K562 (cell line): ENCODE results near the gene JUP. TPM values are rescaled to one million over a fixed set of nuclear protein-coding genes. Genes with fewer than 3 reads are reported as not detected.
A peak's percentile ranks its signal among the peaks of the same experiment; 100 is the strongest.

ENCODE experiments used
- ATAC-seq: fragments of 200-7000 bp; cut with Tn5 transposase; 3 replicates; pipeline ENCODE4 v1.9.1; 2020; ENCODE audit warnings: moderate library complexity
- BruUV-seq: library from RNA; stranded (reverse); fragments of 400-500 nt; replicated peaks from 2 replicates; lab custom pipeline; 2021; lab: Mats Ljungman, UMichigan
- CTCF ChIA-PET: fragments of 300-600 bp; formaldehyde crosslinking; extraction: SDS; loops from one replicate; lab custom pipeline; 2021; ENCODE audit warnings: low intra/inter-chr PET ratio; lab: Yijun Ruan, JAX
- POLR2A ChIA-PET: fragments of 300-600, 350-650 bp; sonication (Branson Sonifier 250); formaldehyde crosslinking; extraction: SDS; loops from one replicate; lab custom pipeline; 2021; ENCODE audit warnings: antibody characterized with exemption, inconsistent platforms; lab: Yijun Ruan, JAX
- DNase-seq, 4 experiments: peaks; one replicate each; pipeline versions ENCODE4 v3.0.0 to v3.0.0-alpha.2; 2011 to 2018; ENCODE audit warnings: low spot score in 3 of 4, mixed read lengths in 3 of 4; ENCODE audit errors: extremely low read depth in 1 of 4
- FAIRE-seq: peaks from 2 replicates; lab custom pipeline; 2011; peaks lifted over from hg19 to GRCh38; lab: Jason Lieb, UNC
- H2AFZ ChIP-seq: 2 replicates; pipeline ENCODE4 v1.6.0; 2011; ENCODE audit warnings: low read depth, low read length, control low read depth, inconsistent platforms
- H3K27ac ChIP-seq: fragments of 200-600 bp; 3 replicates; pipeline ENCODE4 v1.8.0; 2011; ENCODE audit warnings: low read depth, mild to moderate bottlenecking, control low read depth, inconsistent platforms, low read length, moderate library complexity, mixed read lengths; ENCODE audit errors: extremely low read depth
- H3K27me3 ChIP-seq, 2 experiments: fragments of 300-600 bp in 1 of 2; 2 replicates in 1 of 2; 3 replicates in 1 of 2; pipeline versions ENCODE4 v1.6.0 to v1.8.0; 2011; ENCODE audit warnings: inconsistent platforms in 2 of 2, low read length in 2 of 2, mild to moderate bottlenecking in 1 of 2, mixed read lengths in 1 of 2, moderate library complexity in 1 of 2; ENCODE audit not compliant: control insufficient read depth in 2 of 2, insufficient read depth in 2 of 2
- H3K36me3 ChIP-seq: fragments of 300-600 bp; 3 replicates; pipeline ENCODE4 v1.8.0; 2011; ENCODE audit warnings: mild to moderate bottlenecking, low read length, inconsistent platforms; ENCODE audit not compliant: control insufficient read depth, insufficient read depth
- H3K4me1 ChIP-seq, 2 experiments: fragments of 200-600 bp in 1 of 2; replicated peaks in 1 of 2; 2 replicates in 1 of 2; 3 replicates in 1 of 2; pipeline versions ENCODE4 v1.5.1 to v1.8.0; 2011; ENCODE audit warnings: inconsistent platforms in 2 of 2, low read length in 2 of 2, mild to moderate bottlenecking in 1 of 2, mixed read lengths in 1 of 2, moderate library complexity in 1 of 2; ENCODE audit not compliant: control insufficient read depth in 2 of 2, insufficient read depth in 2 of 2
- H3K4me2 ChIP-seq: 2 replicates; pipeline ENCODE4 v1.6.1; 2011; ENCODE audit warnings: low read length, control low read depth, inconsistent platforms, mixed read lengths; ENCODE audit not compliant: insufficient read depth
- H3K4me3 ChIP-seq: fragments of 200-600 bp; sonication (generic), shearing (Covaris generic); 2 replicates; pipeline ENCODE4 v1.5.1; 2016; ENCODE audit warnings: control low read depth, inconsistent platforms
- H3K79me2 ChIP-seq: fragments of 200-600 bp; 3 replicates; pipeline ENCODE4 v1.8.0; 2011; ENCODE audit warnings: low read length, inconsistent platforms; ENCODE audit not compliant: control insufficient read depth, insufficient read depth
- H3K9ac ChIP-seq, 2 experiments: 2 replicates each; pipeline versions ENCODE4 v1.6.0 to v1.6.1; 2011; ENCODE audit warnings: low read depth in 2 of 2, low read length in 2 of 2, control low read depth in 1 of 2, inconsistent platforms in 1 of 2, mild to moderate bottlenecking in 1 of 2, mixed read lengths in 1 of 2; ENCODE audit not compliant: insufficient read depth in 1 of 2
- H3K9me1 ChIP-seq: one replicate; pipeline ENCODE4 v1.6.0; 2011; ENCODE audit warnings: inconsistent platforms, mild to moderate bottlenecking, low read length, moderate library complexity; ENCODE audit not compliant: control insufficient read depth, insufficient read depth
- H3K9me3 ChIP-seq: replicated peaks from 2 replicates; pipeline ENCODE4 v1.5.1; 2011; ENCODE audit warnings: low read depth, low read length, inconsistent platforms; ENCODE audit not compliant: control insufficient read depth, insufficient read depth
- H4K20me1 ChIP-seq: replicated peaks from 2 replicates; pipeline ENCODE4 v1.6.1; 2011; ENCODE audit warnings: low read length, inconsistent platforms, mixed read lengths; ENCODE audit not compliant: control insufficient read depth, insufficient read depth
- ASH1L ChIP-seq: fragments of 450-650 bp; IDR thresholded peaks from 2 replicates; pipeline ENCODE4 v1.6.1; 2018; ENCODE audit warnings: borderline replicate concordance, mild to moderate bottlenecking, low read depth; ENCODE audit not compliant: partially characterized antibody
- FOXK1 ChIP-seq: sonication (generic); formaldehyde crosslinking; IDR thresholded peaks from 2 replicates; pipeline ENCODE4 v1.8.0; 2022; ENCODE audit warnings: missing genetic modification reagents, mild to moderate bottlenecking, borderline replicate concordance
- HDAC8 ChIP-seq: fragments of 450-650 bp; IDR thresholded peaks from 2 replicates; pipeline ENCODE4 v1.6.1; 2016; ENCODE audit warnings: mild to moderate bottlenecking, missing genetic modification characterization, moderate library complexity, missing compliant biosample characterization
- MIER1 ChIP-seq: fragments of 450-650 bp; IDR thresholded peaks from 2 replicates; pipeline ENCODE4 v1.6.1; 2016; ENCODE audit warnings: antibody characterized with exemption, mild to moderate bottlenecking, low read depth
- SUPT5H ChIP-seq: fragments of 450-650 bp; IDR thresholded peaks from 2 replicates; pipeline ENCODE4 v1.6.1; 2016
- ZNF121 ChIP-seq: sonication (generic); formaldehyde crosslinking; conservative IDR thresholded peaks from 2 replicates; pipeline ENCODE4 v1.8.0; 2022; ENCODE audit warnings: missing genetic modification reagents
- WGBS: fragments of 100-300 bp; shearing (Covaris generic); methylation state at CpG from one replicate; pipeline ENCODE4 v1.1.6; 2016; ENCODE audit warnings: low coverage, mixed read lengths; ENCODE audit not compliant: insufficient coverage; ENCODE audit errors: missing lambda C conversion rate; 5-methylcytosine and 5-hydroxymethylcytosine counted together
- in situ Hi-C: fragments of 300-500 bp; cut with MboI; formaldehyde crosslinking; loops from 4 replicates; pipeline ENCODE4 v1.15.0; 2018; ENCODE audit warnings: inconsistent platforms, mixed read lengths
- intact Hi-C: fragments of 100-400 bp; cut with micrococcal nuclease; formaldehyde crosslinking; loops from 2 replicates; pipeline ENCODE4 v1.14.2; 2022
- polyA plus RNA-seq, 8 experiments: library from polyadenylated mRNA; depleted of rRNA in 4 of 8; stranded (reverse) in 5 of 8; unstranded in 3 of 8; fragments of >200 nt; fragmentation: Nextera tagmentation in 2 of 8; fragmentation: Illumina TruSeq in 1 of 8; extraction: Ambion mirVana in 2 of 8; extraction: Trizol in 1 of 8; gene quantifications; 2 replicates each; pipeline versions ENCODE4 v1.2.1 to v1.2.3, GENCODE V29; 2011 to 2014; ENCODE audit warnings: inconsistent platforms in 1 of 8, missing spikeins in 1 of 8
- total RNA-seq, 7 experiments: library from RNA; depleted of rRNA in 6 of 7; stranded (reverse); fragments of >200 nt in 6 of 7; fragmentation: Illumina TruSeq in 2 of 7; extraction: Trizol in 2 of 7; gene quantifications; 2 replicates each; pipeline versions ENCODE4 v1.2.1 to v1.2.3, GENCODE V29; 2011 to 2021; ENCODE audit warnings: low replicate concordance in 1 of 7
- TF ChIP-seq, protein P1 (sequence below): fragments of 450-650 bp; IDR thresholded peaks from 2 replicates; pipeline ENCODE4 v1.6.1; 2016; ENCODE audit warnings: low read depth

The JUP gene
- total and polyA plus RNA-seq, 9 of the 15 experiments (the other 6 are each of a cell fraction or from before 2014, with no cell fraction given), result 6.4 to 177 (median 31.2) TPM

DNA sequence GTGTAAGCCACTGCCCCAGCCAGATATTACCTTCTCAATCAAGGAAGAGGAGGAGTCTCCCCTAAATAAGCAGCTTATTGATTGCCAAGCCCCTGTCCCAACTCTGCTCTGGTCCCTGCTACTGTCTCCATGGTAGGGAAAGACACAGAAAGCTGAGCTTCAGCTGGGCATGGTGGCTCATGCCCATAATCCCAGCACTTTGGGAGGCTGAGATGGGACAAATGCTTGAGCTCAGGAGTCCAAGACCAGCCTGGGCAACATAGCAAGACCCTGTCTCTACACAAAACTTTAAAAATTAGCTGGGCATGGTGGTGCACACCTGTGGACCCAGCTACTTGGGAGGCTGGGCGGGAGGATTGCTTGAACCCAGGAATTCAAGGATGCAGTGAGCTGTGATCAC lies 6.6 kb downstream of the JUP start:
- Histone ChIP-seq H2AFZ (no peak overlapping the region), H4K20me1 (peaks cover 9% of the 10 kb centered on the region), H3K4me1 (peaks cover 27 to 39% of the 10 kb centered on the region in 2 experiments), H3K27me3 (no peaks in the 10 kb centered on the region), H3K9me3 (no peaks in the 10 kb centered on the region), H3K9ac (no peak overlapping the region), H3K4me3 (no peak overlapping the region), H3K27ac (no peak overlapping the region; the same call in 2 of the 3 replicates), H3K9me1 (peaks cover 7% of the 10 kb centered on the region), H3K4me2 (no peak overlapping the region), H3K79me2 (peaks cover 81% of the 10 kb centered on the region), H3K36me3 (peaks cover 41% of the 10 kb centered on the region; the same call in 1 of the 3 replicates)
- WGBS, result 67% methylated on average over 1 of the region's 1 CpG
- CTCF ChIA-PET, result no interaction called here
- ATAC-seq (no peak), FAIRE-seq (no peak), DNase-seq (no peak)
- TF ChIP-seq MIER1 (no peak), ZNF121 (CRISPR knock-in tag) (0 out of 2 replicates have a peak, but pooled peaks have one; percentile 6)
- BruUV-seq, result no TSS peak
- POLR2A ChIA-PET, result interaction anchor here (0.6 to 1.4 kb wide), 4 partner anchors 9 to 16 kb away, joined by 3 to 4 read pairs (median 3); no protein-coding TSS in a partner anchor
- intact Hi-C loops (no loop called here), in situ Hi-C loops (no loop called here)

DNA sequence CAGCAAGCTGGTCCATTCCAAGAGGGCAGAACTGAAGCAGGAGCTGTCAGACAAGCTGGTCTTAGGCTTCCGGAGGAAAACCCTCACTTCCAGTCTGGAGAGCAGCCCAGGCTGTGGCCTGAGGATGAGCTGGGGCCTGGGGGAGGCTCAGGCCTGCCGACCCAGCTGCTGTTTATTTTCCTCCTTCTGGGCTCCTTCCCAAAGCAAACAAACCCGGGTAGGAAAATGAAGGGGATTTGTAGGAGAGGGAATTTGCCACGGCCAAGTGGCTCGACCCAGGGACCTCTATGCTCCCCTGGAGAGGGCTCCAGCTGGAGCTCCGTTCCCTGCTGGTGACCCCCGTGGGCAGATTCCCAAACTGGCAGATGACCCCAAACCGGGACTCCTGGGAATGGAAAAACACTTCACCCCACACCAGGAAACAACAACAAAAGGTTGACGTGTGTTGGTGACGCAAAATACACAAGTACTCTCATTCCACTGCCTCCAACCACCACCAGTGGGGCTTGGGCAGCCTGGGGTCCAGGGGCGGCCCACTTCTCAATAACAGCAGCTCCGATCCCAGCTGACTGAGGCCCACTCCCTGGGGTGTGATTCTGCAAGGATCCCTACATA lies 8.8 kb downstream of the JUP start:
- BruUV-seq, result no TSS peak
- Histone ChIP-seq H3K4me2 (no peak overlapping the region), H3K27me3 (no peaks in the 10 kb centered on the region), H3K36me3 (peaks cover 47% of the 10 kb centered on the region; the same call in 2 of the 3 replicates), H3K79me2 (peaks cover 72% of the 10 kb centered on the region), H3K4me1 (peaks cover 15 to 36% of the 10 kb centered on the region in 2 experiments), H3K9me1 (peaks cover 7% of the 10 kb centered on the region), H3K9ac (peak overlapping the region in 1 of 2 experiments; percentile 76; a peak in 2 of 4 replicates), H4K20me1 (peaks cover 12% of the 10 kb centered on the region), H3K27ac (no peak overlapping the region), H3K4me3 (no peak overlapping the region), H2AFZ (no peak overlapping the region), H3K9me3 (no peaks in the 10 kb centered on the region)
- no peak for FAIRE-seq
- intact Hi-C loops, result no loop called here
- POLR2A ChIA-PET, result interaction anchor here (0.6 to 1.9 kb wide), 6 partner anchors 8 to 153 kb away, joined by 3 to 11 read pairs (median 4); partner anchors contain the start of genes JUP and ODAD4
- in situ Hi-C loops, result no loop called here
- no peak for ATAC-seq
- CTCF ChIA-PET, result no interaction called here
- DNase-seq, result no peak
- 79% methylated on average over 9 of the region's 12 CpGs for WGBS
- TF ChIP-seq SUPT5H, result no peak
- no peak for TF ChIP-seq FOXK1 (CRISPR knock-in tag)
- no peak for TF ChIP-seq HDAC8 (tag)
- no peak for TF ChIP-seq ASH1L
- TF ChIP-seq, protein P1, sequence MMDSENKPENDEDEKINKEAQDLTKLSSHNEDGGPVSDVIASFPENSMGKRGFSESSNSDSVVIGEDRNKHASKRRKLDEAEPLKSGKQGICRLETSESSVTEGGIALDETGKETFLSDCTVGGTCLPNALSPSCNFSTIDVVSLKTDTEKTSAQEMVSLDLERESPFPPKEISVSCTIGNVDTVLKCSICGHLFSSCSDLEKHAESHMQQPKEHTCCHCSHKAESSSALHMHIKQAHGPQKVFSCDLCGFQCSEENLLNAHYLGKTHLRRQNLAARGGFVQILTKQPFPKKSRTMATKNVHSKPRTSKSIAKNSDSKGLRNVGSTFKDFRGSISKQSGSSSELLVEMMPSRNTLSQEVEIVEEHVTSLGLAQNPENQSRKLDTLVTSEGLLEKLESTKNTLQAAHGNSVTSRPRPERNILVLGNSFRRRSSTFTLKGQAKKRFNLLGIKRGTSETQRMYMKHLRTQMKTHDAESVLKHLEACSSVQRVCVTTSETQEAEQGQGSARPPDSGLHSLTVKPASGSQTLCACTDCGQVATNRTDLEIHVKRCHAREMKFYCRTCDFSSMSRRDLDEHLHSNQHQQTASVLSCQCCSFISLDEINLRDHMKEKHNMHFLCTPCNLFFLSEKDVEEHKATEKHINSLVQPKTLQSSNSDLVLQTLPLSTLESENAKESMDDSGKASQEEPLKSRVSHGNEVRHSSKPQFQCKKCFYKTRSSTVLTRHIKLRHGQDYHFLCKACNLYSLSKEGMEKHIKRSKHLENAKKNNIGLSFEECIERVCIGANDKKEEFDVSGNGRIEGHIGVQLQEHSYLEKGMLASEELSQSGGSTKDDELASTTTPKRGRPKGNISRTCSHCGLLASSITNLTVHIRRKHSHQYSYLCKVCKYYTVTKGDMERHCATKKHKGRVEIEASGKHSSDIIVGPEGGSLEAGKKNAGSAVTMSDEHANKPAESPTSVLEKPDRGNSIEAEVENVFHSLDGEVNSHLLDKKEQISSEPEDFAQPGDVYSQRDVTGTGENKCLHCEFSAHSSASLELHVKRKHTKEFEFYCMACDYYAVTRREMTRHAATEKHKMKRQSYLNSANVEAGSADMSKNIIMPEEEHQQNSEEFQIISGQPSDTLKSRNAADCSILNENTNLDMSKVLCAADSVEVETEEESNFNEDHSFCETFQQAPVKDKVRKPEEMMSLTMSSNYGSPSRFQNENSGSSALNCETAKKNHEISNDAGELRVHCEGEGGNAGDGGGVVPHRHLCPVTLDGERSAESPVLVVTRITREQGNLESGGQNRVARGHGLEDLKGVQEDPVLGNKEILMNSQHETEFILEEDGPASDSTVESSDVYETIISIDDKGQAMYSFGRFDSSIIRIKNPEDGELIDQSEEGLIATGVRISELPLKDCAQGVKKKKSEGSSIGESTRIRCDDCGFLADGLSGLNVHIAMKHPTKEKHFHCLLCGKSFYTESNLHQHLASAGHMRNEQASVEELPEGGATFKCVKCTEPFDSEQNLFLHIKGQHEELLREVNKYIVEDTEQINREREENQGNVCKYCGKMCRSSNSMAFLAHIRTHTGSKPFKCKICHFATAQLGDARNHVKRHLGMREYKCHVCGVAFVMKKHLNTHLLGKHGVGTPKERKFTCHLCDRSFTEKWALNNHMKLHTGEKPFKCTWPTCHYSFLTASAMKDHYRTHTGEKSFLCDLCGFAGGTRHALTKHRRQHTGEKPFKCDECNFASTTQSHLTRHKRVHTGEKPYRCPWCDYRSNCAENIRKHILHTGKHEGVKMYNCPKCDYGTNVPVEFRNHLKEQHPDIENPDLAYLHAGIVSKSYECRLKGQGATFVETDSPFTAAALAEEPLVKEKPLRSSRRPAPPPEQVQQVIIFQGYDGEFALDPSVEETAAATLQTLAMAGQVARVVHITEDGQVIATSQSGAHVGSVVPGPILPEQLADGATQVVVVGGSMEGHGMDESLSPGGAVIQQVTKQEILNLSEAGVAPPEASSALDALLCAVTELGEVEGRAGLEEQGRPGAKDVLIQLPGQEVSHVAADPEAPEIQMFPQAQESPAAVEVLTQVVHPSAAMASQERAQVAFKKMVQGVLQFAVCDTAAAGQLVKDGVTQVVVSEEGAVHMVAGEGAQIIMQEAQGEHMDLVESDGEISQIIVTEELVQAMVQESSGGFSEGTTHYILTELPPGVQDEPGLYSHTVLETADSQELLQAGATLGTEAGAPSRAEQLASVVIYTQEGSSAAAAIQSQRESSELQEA, result no peak
